Neural cell (in vitro differentiated cells): ENCODE measurements around the gene LNX1. TPM values are rescaled to one million over a fixed set of nuclear protein-coding genes. Genes with fewer than 3 reads are reported as not detected.

Experiments used
- H2AFZ ChIP-seq: fragments of 200-600, 300-800 bp; sonication (generic), shearing (Covaris generic); 2 replicates; pipeline ENCODE4 v1.6.0; 2014; ENCODE audit warnings: low read depth, mild to moderate bottlenecking, antibody characterized with exemption, low read length, moderate library complexity
- H3F3A ChIP-seq: fragments of 200-600 bp; shearing (Covaris generic); 2 replicates; pipeline ENCODE4 v1.6.1; 2016; ENCODE audit warnings: mild to moderate bottlenecking, moderate library complexity, mixed read lengths, antibody characterized with exemption, low read length; ENCODE audit not compliant: insufficient read depth, poor library complexity, severe bottlenecking
- H3K27ac ChIP-seq: fragments of 200-600, 300-800 bp; sonication (generic), shearing (Covaris generic); 2 replicates; pipeline ENCODE4 v1.5.1; 2014; ENCODE audit warnings: mild to moderate bottlenecking, low read length, moderate library complexity
- H3K27me3 ChIP-seq: fragments of 300-800, 200-600 bp; sonication (generic), shearing (Covaris generic); 2 replicates; pipeline ENCODE4 v1.6.0; 2014; ENCODE audit warnings: mild to moderate bottlenecking, low read depth, low read length, moderate library complexity; ENCODE audit not compliant: insufficient read depth
- H3K36me3 ChIP-seq: fragments of 300-800, 200-600 bp; sonication (generic), shearing (Covaris generic); 2 replicates; pipeline ENCODE4 v1.5.1; 2014; ENCODE audit warnings: mild to moderate bottlenecking, antibody characterized with exemption, low read length, moderate library complexity; ENCODE audit not compliant: insufficient read depth
- H3K4me2 ChIP-seq: fragments of 300-800, 200-600 bp; sonication (generic), shearing (Covaris generic); 2 replicates; pipeline ENCODE4 v1.6.0; 2014; ENCODE audit warnings: mild to moderate bottlenecking, low read length
- H3K4me3 ChIP-seq: fragments of 300-800, 200-600 bp; sonication (generic), shearing (Covaris generic); 2 replicates; pipeline ENCODE4 v1.5.1; 2014; ENCODE audit warnings: mild to moderate bottlenecking, low read length, moderate library complexity
- H3K79me2 ChIP-seq: fragments of 200-600 bp; shearing (Covaris generic); replicated peaks from 2 replicates; pipeline ENCODE4 v1.6.0; 2014; ENCODE audit warnings: mild to moderate bottlenecking, low read length, moderate library complexity; ENCODE audit not compliant: insufficient read depth
- H3K9ac ChIP-seq: fragments of 300-800, 200-600 bp; sonication (generic), shearing (Covaris generic); 2 replicates; pipeline ENCODE4 v1.6.1; 2016; ENCODE audit warnings: mild to moderate bottlenecking, low read length, mixed read lengths
- H3K9me2 ChIP-seq: fragments of 200-600 bp; shearing (Covaris generic); 2 replicates; pipeline ENCODE4 v1.6.1; 2016; ENCODE audit warnings: mild to moderate bottlenecking, low read length, mixed read lengths; ENCODE audit not compliant: insufficient read depth
- H3K9me3 ChIP-seq: fragments of 200-600, 300-800 bp; sonication (generic), shearing (Covaris generic); 2 replicates; pipeline ENCODE4 v1.6.1; 2016; ENCODE audit warnings: mild to moderate bottlenecking, mixed run types, low read length, moderate library complexity, mixed read lengths
- H4K20me1 ChIP-seq: fragments of 200-600 bp; shearing (Covaris generic); 2 replicates; pipeline ENCODE4 v1.6.1; 2016; ENCODE audit warnings: mild to moderate bottlenecking, mixed run types; ENCODE audit not compliant: insufficient read depth
- EP300 ChIP-seq: fragments of 450-650 bp; conservative IDR thresholded peaks from 2 replicates; pipeline ENCODE4 v1.6.1; 2014; ENCODE audit warnings: antibody characterized with exemption, mild to moderate bottlenecking, moderate library complexity; ENCODE audit not compliant: poor library complexity, severe bottlenecking
- EZH2 ChIP-seq: fragments of 200-600, 300-800 bp; shearing (Covaris generic), sonication (generic); IDR thresholded peaks from 2 replicates; pipeline ENCODE4 v1.6.1; 2014; ENCODE audit warnings: antibody characterized with exemption, low read length, borderline replicate concordance, mild to moderate bottlenecking; ENCODE audit not compliant: insufficient read depth, poor library complexity, severe bottlenecking
- MXI1 ChIP-seq: fragments of 450-650 bp; conservative IDR thresholded peaks from 2 replicates; pipeline ENCODE4 v1.6.1; 2014; ENCODE audit warnings: antibody characterized with exemption, mild to moderate bottlenecking; ENCODE audit not compliant: poor library complexity, severe bottlenecking
- POLR2AphosphoS5 ChIP-seq: IDR thresholded peaks from 2 replicates; pipeline ENCODE4 v1.6.1; 2012
- RAD21 ChIP-seq: fragments of 450-650 bp; conservative IDR thresholded peaks from 2 replicates; pipeline ENCODE4 v1.6.1; 2014; ENCODE audit warnings: antibody characterized with exemption, mild to moderate bottlenecking, moderate library complexity
- SMC3 ChIP-seq: fragments of 450-650 bp; conservative IDR thresholded peaks from 2 replicates; pipeline ENCODE4 v1.6.1; 2014; ENCODE audit warnings: antibody characterized with exemption, mild to moderate bottlenecking, moderate library complexity; ENCODE audit not compliant: poor library complexity
- TAF1 ChIP-seq: IDR thresholded peaks from 2 replicates; pipeline ENCODE4 v1.6.1; 2012; ENCODE audit warnings: low read depth
- polyA plus RNA-seq: library from polyadenylated mRNA; depleted of rRNA; stranded (reverse); fragments of >200 nt; gene quantifications from 2 replicates; pipeline ENCODE4 v1.2.3, GENCODE V29; 2014
- TF ChIP-seq, protein P1 (sequence below): IDR thresholded peaks from 2 replicates; pipeline ENCODE4 v1.6.1; 2012; ENCODE audit warnings: borderline replicate concordance
- TF ChIP-seq, protein P2 (sequence below): fragments of 450-650 bp; IDR thresholded peaks from 2 replicates; pipeline ENCODE4 v1.5.1; 2014; ENCODE audit warnings: antibody characterized with exemption, mild to moderate bottlenecking, moderate library complexity; ENCODE audit not compliant: poor library complexity, severe bottlenecking

LNX1 gene
- polyA plus RNA-seq, 1 donor from 2014 or later, result 3.4 TPM

GRCh38 chr4:53541577-53542206 is 49.6 kb downstream of the LNX1 start:
- Histone ChIP-seq H3K4me3 (no peak overlapping the region), H3K4me2 (no peak overlapping the region), H3K27ac (no peak overlapping the region), H3K9ac (no peak overlapping the region), H3K9me2 (no peaks in the 10 kb centered on the region), H3K36me3 (no peaks in the 10 kb centered on the region), H3F3A (no peaks in the 10 kb centered on the region), H3K9me3 (no peaks in the 10 kb centered on the region), H2AFZ (no peak overlapping the region), H4K20me1 (no peaks in the 10 kb centered on the region), H3K79me2 (no peaks in the 10 kb centered on the region), H3K27me3 (no peaks in the 10 kb centered on the region)
- TF ChIP-seq EZH2, result no peak
- no peak for TF ChIP-seq TAF1
- TF ChIP-seq, protein P1, sequence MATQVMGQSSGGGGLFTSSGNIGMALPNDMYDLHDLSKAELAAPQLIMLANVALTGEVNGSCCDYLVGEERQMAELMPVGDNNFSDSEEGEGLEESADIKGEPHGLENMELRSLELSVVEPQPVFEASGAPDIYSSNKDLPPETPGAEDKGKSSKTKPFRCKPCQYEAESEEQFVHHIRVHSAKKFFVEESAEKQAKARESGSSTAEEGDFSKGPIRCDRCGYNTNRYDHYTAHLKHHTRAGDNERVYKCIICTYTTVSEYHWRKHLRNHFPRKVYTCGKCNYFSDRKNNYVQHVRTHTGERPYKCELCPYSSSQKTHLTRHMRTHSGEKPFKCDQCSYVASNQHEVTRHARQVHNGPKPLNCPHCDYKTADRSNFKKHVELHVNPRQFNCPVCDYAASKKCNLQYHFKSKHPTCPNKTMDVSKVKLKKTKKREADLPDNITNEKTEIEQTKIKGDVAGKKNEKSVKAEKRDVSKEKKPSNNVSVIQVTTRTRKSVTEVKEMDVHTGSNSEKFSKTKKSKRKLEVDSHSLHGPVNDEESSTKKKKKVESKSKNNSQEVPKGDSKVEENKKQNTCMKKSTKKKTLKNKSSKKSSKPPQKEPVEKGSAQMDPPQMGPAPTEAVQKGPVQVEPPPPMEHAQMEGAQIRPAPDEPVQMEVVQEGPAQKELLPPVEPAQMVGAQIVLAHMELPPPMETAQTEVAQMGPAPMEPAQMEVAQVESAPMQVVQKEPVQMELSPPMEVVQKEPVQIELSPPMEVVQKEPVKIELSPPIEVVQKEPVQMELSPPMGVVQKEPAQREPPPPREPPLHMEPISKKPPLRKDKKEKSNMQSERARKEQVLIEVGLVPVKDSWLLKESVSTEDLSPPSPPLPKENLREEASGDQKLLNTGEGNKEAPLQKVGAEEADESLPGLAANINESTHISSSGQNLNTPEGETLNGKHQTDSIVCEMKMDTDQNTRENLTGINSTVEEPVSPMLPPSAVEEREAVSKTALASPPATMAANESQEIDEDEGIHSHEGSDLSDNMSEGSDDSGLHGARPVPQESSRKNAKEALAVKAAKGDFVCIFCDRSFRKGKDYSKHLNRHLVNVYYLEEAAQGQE, result no peak
- TF ChIP-seq POLR2AphosphoS5, result no peak
- TF ChIP-seq, protein P2, sequence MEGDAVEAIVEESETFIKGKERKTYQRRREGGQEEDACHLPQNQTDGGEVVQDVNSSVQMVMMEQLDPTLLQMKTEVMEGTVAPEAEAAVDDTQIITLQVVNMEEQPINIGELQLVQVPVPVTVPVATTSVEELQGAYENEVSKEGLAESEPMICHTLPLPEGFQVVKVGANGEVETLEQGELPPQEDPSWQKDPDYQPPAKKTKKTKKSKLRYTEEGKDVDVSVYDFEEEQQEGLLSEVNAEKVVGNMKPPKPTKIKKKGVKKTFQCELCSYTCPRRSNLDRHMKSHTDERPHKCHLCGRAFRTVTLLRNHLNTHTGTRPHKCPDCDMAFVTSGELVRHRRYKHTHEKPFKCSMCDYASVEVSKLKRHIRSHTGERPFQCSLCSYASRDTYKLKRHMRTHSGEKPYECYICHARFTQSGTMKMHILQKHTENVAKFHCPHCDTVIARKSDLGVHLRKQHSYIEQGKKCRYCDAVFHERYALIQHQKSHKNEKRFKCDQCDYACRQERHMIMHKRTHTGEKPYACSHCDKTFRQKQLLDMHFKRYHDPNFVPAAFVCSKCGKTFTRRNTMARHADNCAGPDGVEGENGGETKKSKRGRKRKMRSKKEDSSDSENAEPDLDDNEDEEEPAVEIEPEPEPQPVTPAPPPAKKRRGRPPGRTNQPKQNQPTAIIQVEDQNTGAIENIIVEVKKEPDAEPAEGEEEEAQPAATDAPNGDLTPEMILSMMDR, result no peak
- TF ChIP-seq MXI1, result no peak
- no peak for TF ChIP-seq RAD21

DNA sequence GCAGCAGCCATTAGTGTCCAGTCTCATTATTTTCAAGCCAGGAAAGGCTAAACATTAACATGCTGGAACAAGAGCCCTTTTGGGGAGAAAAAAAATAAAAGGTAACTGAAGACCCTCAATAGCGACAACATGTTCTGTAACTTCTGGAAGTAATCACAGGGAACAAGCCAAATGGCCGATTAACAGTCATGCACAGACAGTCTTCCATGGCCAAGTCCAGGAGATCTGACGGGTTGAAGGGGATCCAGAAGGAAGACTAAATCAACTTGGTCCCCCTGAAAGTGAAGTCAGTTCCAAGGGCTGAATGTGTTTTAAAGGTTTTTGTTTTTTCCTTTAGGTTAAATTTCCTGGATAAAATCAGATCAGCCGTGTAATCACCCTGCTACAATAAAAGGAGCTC is 52.5 kb downstream of the LNX1 start:
- no peak overlapping the region for H3K9ac ChIP-seq
- no peaks in the 10 kb centered on the region for H3K9me2 ChIP-seq
- no peaks in the 10 kb centered on the region for H3K27me3 ChIP-seq
- H3K79me2 ChIP-seq, result no peaks in the 10 kb centered on the region
- H3K36me3 ChIP-seq, result no peaks in the 10 kb centered on the region
- no peaks in the 10 kb centered on the region for H3F3A ChIP-seq
- no peak overlapping the region for H3K4me2 ChIP-seq
- no peaks in the 10 kb centered on the region for H4K20me1 ChIP-seq
- no peak overlapping the region for H2AFZ ChIP-seq
- H3K4me3 ChIP-seq, result no peak overlapping the region
- TF ChIP-seq TAF1 (no peak), MXI1 (no peak), POLR2AphosphoS5 (no peak), SMC3 (no peak), EZH2 (no peak), RAD21 (no peak), EP300 (no peak)
- TF ChIP-seq, protein P2, result no peak
- TF ChIP-seq, protein P1, result no peak
- H3K9me3 ChIP-seq, result no peaks in the 10 kb centered on the region
- no peak overlapping the region for H3K27ac ChIP-seq
